Suprapubic skin (tissue), 3 donors: ENCODE measurements around the gene CORO1C.

ENCODE experiments used
- CTCF ChIP-seq, 2 donors: fragments of 200-600 bp in 1 of 2; fragments of 450-650 bp in 1 of 2; sonication (generic) in 1 of 2; IDR thresholded peaks; one replicate each; pipeline ENCODE4 v1.5.1; 2016 to 2019; ENCODE audit warnings: antibody characterized with exemption in 2 of 2, mild to moderate bottlenecking in 1 of 2, moderate library complexity in 1 of 2
- POLR2A ChIP-seq, 2 donors: fragments of 450-650 bp; IDR thresholded peaks; one replicate each; pipeline ENCODE4 v1.6.1; 2017; ENCODE audit warnings: antibody characterized with exemption in 2 of 2, mild to moderate bottlenecking in 2 of 2, moderate library complexity in 2 of 2

GRCh38 chr12:108702595-108703320, 28.6 kb downstream of the CORO1C start:
- TF ChIP-seq CTCF (IDR thresholded peaks at IDR 0.05): no peak
- no peak for TF ChIP-seq POLR2A (IDR thresholded peaks at IDR 0.05)
